Stomach (tissue), 4 donors: ENCODE data around the gene NUDT1.

Source experiments
- CTCF ChIP-seq, 7 experiments: fragments of 450-650 bp in 4 of 7; fragments of 200-600 bp in 3 of 7; sonication (generic) in 3 of 7; IDR thresholded peaks; one replicate each; pipeline ENCODE4 v1.5.1; 2016 to 2019; ENCODE audit warnings: antibody characterized with exemption in 7 of 7, control low read depth in 2 of 7, mild to moderate bottlenecking in 1 of 7
- EP300 ChIP-seq: sonication (generic); formaldehyde crosslinking; IDR thresholded peaks from one replicate; pipeline ENCODE4 v1.6.1; 2017; ENCODE audit warnings: antibody characterized with exemption
- POLR2A ChIP-seq, 4 donors: fragments of 450-650 bp; IDR thresholded peaks; one replicate each; pipeline ENCODE4 v1.6.1; 2016; ENCODE audit warnings: antibody characterized with exemption in 4 of 4, control low read depth in 2 of 4, mild to moderate bottlenecking in 1 of 4, moderate library complexity in 1 of 4

GRCh38 chr7:2222516-2222915 lies 19.5 kb upstream of the NUDT1 start:
- TF ChIP-seq CTCF (IDR thresholded peaks at IDR 0.05) (no peak), EP300 (no peak), POLR2A (IDR thresholded peaks at IDR 0.05) (no peak)
